Bone marrow (tissue), 2 donors: ENCODE measurements around the gene SERGEF.
"Not testable (repeated sequence)": the region's sequence is repeated elsewhere in the genome, so short reads cannot be mapped to it uniquely, and the experiment has no call there.

ENCODE experiments used
- DNase-seq, 2 donors: peaks; one replicate each; lab custom pipeline; 2025; lab: John Stamatoyannopoulos, UW

The SERGEF gene

GRCh38 chr11:17906436-17906835, 106.4 kb downstream of the SERGEF start:
- DNase-seq, result no peak

GRCh38 chr11:17905477-17905876, 107.4 kb downstream of the SERGEF start:
- no peak for DNase-seq

DNA sequence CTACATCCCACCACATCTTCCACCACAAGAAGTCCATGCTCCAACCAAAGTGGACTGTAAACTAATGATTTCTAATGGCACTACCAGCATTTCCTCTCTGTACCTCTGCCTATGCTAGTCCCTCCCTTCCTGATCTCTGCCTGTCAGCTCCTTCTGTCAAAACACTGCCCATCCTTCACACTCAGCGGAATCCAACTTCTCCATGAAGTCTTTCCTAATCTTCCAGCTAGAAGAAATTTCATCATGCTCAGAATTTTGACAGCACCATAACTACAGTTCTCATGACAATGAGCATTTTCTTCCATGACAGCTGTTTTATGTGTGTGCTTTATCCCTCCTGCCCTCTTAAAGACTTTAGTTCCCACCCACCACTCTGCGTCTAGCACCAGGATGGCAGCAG, 111.4 kb downstream of the SERGEF start:
- no peak for DNase-seq

DNA sequence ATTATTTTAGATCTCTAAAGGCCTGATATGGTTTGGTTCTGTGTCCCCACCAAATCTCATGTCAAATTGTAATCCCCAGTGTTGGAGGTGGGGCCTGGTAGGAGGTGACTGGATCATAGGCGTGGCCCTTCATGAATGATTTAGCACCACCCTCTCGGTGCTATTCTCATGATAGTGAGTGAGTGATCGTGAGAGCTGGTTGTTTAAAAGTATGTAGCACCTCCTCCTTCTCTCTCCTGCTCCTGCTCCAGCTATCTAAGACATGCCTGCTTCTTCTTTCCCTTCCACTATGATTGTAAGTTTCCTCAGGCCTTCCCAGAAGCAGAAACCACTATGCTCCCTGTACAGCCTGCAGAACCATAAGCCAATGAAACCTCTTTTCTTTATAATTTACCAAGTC, 114.1 kb downstream of the SERGEF start:
- DNase-seq, result no peak

GRCh38 chr11:17898071-17898470, 114.8 kb downstream of the SERGEF start:
- DNase-seq, result no peak

GRCh38 chr11:17897495-17897894, 115.4 kb downstream of the SERGEF start:
- no peak for DNase-seq

DNA sequence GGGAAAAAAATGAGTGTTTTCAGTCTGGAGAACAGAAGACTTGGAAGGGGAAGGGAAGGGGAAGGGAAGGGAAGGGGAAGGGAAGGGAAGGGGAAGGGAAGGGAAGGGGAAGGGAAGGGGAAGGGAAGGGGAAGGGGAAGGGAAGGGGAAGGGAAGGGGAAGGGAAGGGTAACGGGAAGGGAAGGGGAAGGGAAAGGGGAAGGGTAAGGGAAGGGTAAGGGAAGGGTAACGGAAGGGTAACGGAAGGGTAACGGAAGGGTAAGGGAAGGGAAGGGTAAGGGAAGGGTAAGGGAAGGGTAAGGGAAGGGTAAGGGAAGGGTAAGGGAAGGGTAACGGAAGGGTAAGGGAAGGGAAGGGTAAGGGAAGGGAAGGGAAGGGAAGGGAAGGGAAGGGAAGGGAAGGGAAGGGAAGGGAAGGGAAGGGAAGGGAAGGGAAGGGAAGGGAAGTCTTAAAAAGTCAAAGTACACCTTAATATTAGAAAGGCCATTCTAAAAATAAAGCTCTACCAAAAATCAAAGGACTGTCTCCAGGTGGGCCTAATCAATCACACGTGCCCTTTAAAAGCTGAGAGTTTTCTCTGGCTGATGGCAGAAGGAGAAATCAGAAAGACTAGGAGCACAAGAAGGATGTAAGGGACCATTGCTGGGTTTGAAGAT, 116.2 kb downstream of the SERGEF start:
- not testable (repeated sequence) for DNase-seq

DNA sequence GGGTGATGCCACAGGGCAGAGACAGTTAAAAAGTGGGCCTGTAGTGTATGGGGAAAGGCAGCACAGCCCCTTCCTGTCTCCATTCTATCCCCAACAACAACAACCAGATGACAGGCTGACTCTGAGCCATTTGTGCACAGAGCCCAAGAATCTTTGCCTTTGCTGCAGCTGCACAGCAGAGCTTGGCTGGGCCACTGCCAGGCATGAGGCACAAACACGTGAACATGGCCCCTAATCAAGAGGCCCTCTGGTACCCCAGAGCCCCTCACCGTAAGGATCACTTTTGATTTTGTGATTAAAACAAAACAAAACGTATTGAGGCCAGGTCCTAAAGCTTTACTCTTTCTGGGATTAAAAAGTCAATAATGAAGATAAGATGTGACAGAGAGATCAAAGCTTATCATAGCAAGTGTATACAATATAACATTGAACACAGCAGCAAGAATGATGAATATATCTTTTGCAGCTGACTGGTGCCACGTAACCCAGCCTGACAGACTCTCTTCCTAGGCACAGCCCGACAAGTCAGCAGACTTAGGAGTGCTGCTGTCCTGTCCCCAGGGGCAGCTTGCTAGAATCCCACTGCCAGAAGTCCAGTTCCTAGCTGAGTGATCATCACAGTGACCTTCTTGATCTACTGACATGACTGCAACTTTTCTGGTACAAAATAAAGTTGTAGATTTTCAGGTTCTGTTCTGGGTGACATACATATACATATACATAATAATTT, 117.8 kb downstream of the SERGEF start:
- DNase-seq, result no peak

DNA sequence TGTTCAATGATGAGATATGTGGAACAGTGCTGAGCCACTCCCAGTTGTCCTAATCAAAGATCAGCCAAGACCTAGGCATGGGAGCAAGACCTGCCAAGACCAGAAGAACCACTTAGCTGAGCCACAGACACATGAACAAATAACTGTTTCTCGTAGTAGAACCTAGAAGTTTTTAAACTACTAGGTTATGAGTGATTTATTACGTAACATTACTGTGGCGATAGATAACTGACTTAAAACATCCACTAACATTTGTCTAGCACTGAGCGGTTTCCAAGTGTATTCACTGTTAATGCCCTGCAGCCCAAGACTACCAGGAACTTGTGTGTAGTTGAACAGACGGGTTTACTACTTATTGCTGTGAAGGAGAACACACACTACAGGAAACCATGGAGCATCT, 120.4 kb downstream of the SERGEF start:
- no peak for DNase-seq

DNA sequence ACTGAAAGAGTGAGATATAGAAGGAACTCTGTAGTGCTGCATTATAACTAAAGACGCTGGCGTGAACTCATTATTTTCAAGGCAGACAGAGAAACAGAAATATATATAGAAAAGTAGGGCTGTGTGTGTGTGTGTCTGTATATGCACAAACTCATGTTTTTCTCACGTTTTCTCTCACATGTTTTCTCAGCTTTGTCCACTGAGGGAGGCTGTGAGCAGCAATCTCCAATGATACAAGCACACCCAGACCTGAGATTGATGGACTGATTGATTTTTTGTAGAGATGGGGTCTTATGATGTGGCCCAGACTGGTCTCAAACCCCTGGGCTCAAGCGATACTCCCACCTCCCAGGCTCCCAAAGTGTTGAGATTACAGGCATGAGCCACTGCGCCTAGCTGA, 122.5 kb downstream of the SERGEF start:
- DNase-seq, result no peak

GRCh38 chr11:17887779-17888178, 125.1 kb downstream of the SERGEF start:
- DNase-seq, result no peak

DNA sequence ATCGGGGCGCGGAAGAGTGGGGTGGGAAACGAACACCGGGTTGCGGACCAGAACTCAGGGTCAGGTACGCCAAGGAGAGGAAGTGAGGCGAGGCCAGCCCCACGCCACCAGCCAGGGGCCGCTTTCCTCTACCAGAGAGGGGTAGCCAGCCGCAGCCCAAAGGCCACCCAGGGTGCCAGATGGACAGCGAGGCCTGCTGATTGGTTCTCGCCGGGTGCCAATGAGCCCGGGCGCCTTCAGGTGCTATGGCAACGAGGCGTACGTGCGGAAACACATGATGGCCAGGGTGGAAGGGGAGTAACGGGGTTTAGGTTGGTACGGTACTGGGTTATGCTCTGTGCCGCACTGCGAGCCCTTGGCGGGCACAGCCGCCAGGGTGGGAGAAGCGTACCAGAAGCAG, 128.9 kb downstream of the SERGEF start:
- DNase-seq, result no peak

DNA sequence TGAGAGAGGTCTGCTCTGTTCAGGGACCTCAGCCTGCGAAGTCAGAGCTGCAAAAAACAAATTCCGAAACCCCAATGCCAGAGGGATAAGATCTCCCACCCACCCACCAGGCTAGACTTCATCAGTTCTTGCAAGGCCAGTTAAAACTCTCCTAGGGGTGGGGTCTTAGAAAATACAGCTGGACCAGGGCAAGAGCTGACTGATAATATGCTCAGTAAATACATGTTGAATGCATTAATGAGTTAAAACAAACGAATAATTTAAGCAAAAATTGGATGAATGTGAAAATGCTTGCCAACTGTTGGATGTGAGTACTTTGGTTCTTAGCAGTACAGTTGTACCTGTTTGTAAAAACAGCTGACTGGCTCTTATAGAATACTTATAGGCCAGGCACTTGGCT, 129.8 kb downstream of the SERGEF start:
- no peak for DNase-seq

DNA sequence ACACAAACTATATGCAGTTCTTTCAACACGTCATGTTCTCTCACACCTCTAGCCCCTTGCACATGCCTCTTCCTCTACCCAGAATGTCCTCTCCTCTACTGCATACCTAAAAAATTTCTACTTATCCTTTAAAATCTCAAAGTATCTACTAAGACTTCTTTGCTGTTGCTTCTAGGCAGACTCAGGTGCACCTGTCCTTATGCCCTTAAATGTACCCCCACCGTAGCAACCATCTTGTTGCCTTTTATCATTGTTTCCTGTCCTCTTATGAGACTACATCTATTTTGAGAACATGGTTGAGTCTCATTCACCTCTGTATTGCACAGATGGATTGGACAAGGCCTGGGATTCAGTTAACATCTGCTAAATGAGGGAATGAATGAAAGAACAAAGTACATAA, 134.1 kb downstream of the SERGEF start:
- DNase-seq, result no peak

DNA sequence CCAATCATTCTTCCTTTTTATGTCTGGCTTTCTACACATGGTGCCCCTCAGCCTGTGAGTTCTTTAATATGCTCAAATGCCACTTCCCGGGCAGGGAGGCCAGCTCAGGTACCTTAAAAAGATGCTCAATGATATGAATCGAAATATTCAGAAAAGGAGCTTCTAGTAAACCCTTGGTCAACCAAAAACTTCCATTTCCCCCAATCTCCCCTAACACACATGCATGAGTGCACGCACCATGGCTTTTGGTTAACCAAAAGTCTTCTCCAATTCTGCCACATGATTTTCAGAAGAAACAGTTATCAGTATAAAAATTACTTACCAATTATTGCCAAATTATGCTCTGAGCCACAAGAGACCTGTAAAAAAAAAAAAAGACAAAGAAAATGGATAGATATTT, 135.0 kb downstream of the SERGEF start:
- no peak for DNase-seq

- DNase-seq, result no peak
Observed at GRCh38 chr11:17876827-17877226, 136.0 kb downstream of the SERGEF start.

- no peak for DNase-seq
Observed at GRCh38 chr11:17875891-17876290, 137.0 kb downstream of the SERGEF start.

DNA sequence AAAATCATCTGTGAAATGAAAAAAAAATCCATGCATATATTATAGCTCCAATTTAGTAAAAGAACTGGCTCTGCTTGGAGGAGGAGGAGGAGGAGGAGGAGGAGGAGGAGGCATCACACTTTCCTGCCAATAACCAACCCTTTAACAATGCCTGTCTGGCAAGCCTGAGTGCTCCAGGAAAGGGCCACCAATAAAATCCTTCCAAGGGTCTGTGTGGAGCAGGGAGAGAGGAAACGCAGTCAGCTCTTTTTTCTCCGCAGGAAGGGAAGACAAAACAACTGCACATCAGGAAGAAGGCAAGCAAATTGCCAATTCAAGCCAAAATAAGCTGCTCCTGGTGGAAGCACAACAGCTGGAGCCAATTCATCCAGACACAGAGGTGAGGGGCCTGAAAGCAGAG, 139.3 kb downstream of the SERGEF start:
- DNase-seq, result no peak

DNA sequence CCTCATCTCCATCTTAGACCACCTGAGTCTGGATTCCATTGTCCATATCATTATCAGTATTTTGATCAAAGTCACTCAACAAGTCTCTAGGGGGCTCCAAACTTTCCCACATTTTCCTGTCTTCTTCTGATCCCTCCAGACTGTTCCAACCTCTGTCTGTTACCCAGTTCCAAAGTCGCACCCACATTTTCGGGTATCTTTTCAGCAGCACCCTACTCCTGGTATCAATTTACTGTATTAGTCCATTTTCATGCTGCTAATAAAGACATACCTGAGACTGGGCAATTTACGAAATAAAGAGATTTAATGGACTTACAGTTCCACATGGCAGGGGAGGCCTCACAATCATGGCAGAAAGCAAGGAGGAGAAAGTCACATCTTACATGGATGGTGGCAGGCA, 144.4 kb downstream of the SERGEF start:
- not testable (repeated sequence) for DNase-seq

DNA sequence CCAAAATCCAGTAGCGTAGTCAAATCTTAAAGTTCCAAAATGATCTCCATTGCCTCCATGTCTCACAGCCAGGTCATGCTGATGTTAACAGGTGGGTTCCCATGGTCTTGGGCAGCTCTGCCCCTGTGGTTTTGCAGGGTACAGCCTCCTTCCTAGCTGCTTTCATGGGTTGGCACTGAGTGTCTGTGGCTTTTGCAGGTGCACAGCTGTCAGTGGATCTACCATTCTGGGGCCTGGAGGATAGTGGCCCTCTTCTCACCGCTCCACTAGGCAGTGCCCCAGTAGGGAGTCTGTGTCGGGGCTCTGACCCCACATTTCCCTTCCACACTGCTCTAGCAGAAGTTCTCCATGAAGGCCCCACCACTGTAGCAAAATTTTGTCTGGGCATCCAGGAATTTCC, 145.5 kb downstream of the SERGEF start:
- DNase-seq, result no peak

DNA sequence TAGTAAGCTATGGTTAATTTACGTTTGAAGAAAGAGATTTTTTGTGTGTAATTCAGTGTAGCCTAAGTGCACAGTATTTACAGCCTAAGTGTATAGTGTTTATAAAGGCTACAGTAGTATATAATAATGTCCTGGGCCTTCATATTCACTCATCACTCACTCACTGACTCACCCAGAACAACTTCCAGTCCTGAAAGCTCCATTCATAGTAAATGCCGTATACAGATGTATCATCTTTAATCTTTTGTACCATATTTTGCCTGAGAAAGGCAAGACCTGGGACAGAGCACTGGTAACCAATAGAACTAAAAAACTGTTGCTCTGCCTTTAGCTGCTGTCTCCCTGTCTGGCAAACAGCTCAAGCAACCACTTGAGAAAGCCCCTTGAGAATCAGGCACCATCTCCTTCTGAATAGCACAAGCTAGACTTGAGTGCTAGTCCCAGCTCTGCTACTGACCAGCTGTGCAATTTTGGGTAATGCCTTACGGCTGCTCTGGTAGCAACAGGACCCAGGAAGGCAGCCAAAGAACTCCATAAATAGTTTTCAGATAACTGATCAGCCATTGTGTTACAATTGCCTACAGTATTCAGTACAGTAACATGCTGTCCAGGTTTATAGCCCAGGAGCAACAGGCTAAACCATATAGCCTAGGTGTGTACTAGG, 146.9 kb downstream of the SERGEF start:
- no peak for DNase-seq

- no peak for DNase-seq
Observed at GRCh38 chr11:17864478-17864941, 148.3 kb downstream of the SERGEF start.

DNA sequence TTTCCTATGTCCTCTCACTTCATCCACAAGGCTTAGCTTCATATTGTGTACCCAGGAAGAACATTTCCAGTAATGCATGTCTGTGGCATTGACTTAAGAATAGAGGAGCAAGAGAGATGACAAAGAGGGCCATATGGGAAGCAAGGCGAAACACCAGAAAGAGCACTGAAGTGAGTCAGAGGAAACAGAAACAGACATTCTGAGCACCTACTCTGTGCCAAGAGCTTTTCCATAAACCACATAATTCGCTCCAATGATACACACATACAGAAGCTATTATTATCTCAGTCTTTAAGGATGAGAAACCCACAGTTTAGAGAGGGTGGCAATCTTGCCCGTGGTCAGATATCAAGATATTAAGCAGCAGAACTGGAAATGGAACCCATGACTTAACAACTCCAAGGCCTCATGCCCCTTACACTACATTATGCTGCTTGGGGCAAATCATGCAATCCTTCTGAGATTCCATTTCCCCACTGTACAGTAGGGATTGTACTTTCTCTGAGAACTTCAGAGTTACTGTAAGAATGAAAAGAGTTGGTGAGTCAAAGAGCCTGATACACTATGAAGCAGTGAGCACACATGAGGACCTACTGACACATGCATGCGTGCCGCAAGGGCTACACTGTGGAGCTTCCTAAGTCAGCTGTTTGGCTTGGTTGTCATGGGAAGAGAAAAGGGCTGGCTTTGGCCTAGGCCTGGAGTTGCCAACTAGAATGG, 151.7 kb downstream of the SERGEF start:
- DNase-seq, result no peak
